ENCODE data around the gene KCP.

Gene KCP

GRCh38 chr7:128885370-128886187, 24.9 kb downstream of the KCP start:
- DNase-seq, result no peak

GRCh38 chr7:128884561-128885369, 25.7 kb downstream of the KCP start:
- no peak for DNase-seq

- no peak for DNase-seq
Observed at GRCh38 chr7:128883622-128884448, 26.7 kb downstream of the KCP start.

GRCh38 chr7:128882134-128882533, 28.4 kb downstream of the KCP start:
- DNase-seq, result no peak

- no peak for DNase-seq
Observed at GRCh38 chr7:128881458-128882125, 28.9 kb downstream of the KCP start.

- no peak for DNase-seq
Observed at GRCh38 chr7:128880791-128881457, 29.6 kb downstream of the KCP start.

- DNase-seq, result peak; percentile 45
Observed at GRCh38 chr7:128879939-128880746, 30.4 kb downstream of the KCP start.

GRCh38 chr7:128879461-128879938, 31.0 kb downstream of the KCP start:
- DNase-seq, result no peak

- no peak for DNase-seq
Observed at GRCh38 chr7:128878226-128879105, 32.0 kb downstream of the KCP start.

- DNase-seq, result no peak
Observed at GRCh38 chr7:128877756-128878120, 32.8 kb downstream of the KCP start.

- no peak for DNase-seq
Observed at GRCh38 chr7:128876978-128877755, 33.3 kb downstream of the KCP start.

- no peak for DNase-seq
Observed at GRCh38 chr7:128876586-128876977, 33.9 kb downstream of the KCP start.

- DNase-seq, result no peak
Observed at GRCh38 chr7:128876127-128876526, 34.4 kb downstream of the KCP start.

- DNase-seq, result no peak
Observed at GRCh38 chr7:128875523-128875948, 35.0 kb downstream of the KCP start.

GRCh38 chr7:128874140-128875031, 36.1 kb downstream of the KCP start:
- DNase-seq, result no peak

- DNase-seq, result no peak
Observed at GRCh38 chr7:128873234-128873633, 37.3 kb downstream of the KCP start.

GRCh38 chr7:128872394-128872824, 38.1 kb downstream of the KCP start:
- DNase-seq, result no peak

GRCh38 chr7:128871050-128871449, 39.5 kb downstream of the KCP start:
- DNase-seq, result no peak
